Common myeloid progenitor, CD34-positive (primary cell): ENCODE data around the gene RPS29. TPM values are rescaled to one million over a fixed set of nuclear protein-coding genes. Genes with fewer than 3 reads are reported as not detected.

ENCODE experiments used
- CTCF ChIA-PET: fragments of 350-600 bp; sonication (Branson Sonifier 250); formaldehyde crosslinking; loops from one replicate; lab custom pipeline; 2021; ENCODE audit warnings: antibody characterized with exemption; lab: Charles Lee
- POLR2A ChIA-PET: fragments of 350-600 bp; sonication (Branson Sonifier 250); formaldehyde crosslinking; loops from one replicate; lab custom pipeline; 2021; ENCODE audit warnings: antibody characterized with exemption; lab: Charles Lee
- DNase-seq, 3 donors: peaks; one replicate each; pipeline versions ENCODE4 v3.0.0 to v3.0.0-alpha.2; 2013
- H3K27ac ChIP-seq, 2 experiments: 1 replicate in 1 of 2; 2 replicates in 1 of 2; pipeline ENCODE4 v1.7.0; 2013; ENCODE audit warnings: inconsistent platforms in 2 of 2, low read length in 2 of 2, mild to moderate bottlenecking in 2 of 2, low read depth in 1 of 2, moderate library complexity in 1 of 2; ENCODE audit not compliant: severe bottlenecking in 2 of 2, insufficient read depth in 1 of 2, poor library complexity in 1 of 2
- H3K27me3 ChIP-seq, 5 experiments: replicated peaks in 2 of 5; 1 replicate in 3 of 5; 2 replicates in 2 of 5; pipeline versions ENCODE4 v1.6.1 to v1.7.0; 2013; ENCODE audit warnings: low read length in 4 of 5, mild to moderate bottlenecking in 2 of 5, moderate library complexity in 2 of 5, inconsistent platforms in 1 of 5; ENCODE audit not compliant: insufficient read depth in 5 of 5, control insufficient read depth in 4 of 5
- H3K36me3 ChIP-seq, 4 experiments: 1 replicate in 2 of 4; 2 replicates in 2 of 4; pipeline versions ENCODE4 v1.6.1 to v1.7.0; 2013; ENCODE audit warnings: low read length in 3 of 4, control low read depth in 1 of 4, mild to moderate bottlenecking in 1 of 4; ENCODE audit not compliant: control insufficient read depth in 4 of 4, insufficient read depth in 4 of 4
- H3K4me1 ChIP-seq, 4 experiments: 1 replicate in 3 of 4; 2 replicates in 1 of 4; pipeline versions ENCODE4 v1.6.1 to v1.7.1; 2013; ENCODE audit warnings: low read length in 3 of 4, mild to moderate bottlenecking in 3 of 4, control low read depth in 1 of 4, inconsistent platforms in 1 of 4, moderate library complexity in 1 of 4; ENCODE audit not compliant: control insufficient read depth in 4 of 4, insufficient read depth in 4 of 4; ENCODE audit errors: control extremely low read depth in 1 of 4
- H3K4me3 ChIP-seq, 7 experiments: 1 replicate in 4 of 7; 2 replicates in 3 of 7; pipeline versions ENCODE4 v1.5.1 to v1.7.0; 2013; ENCODE audit warnings: mild to moderate bottlenecking in 7 of 7, low read length in 6 of 7, moderate library complexity in 6 of 7, inconsistent platforms in 2 of 7, low read depth in 2 of 7, control low read depth in 1 of 7; ENCODE audit not compliant: insufficient read depth in 4 of 7, control insufficient read depth in 1 of 7; ENCODE audit errors: extremely low read depth in 1 of 7
- H3K9me3 ChIP-seq, 5 experiments: 1 replicate in 4 of 5; 2 replicates in 1 of 5; pipeline versions ENCODE4 v1.6.1 to v1.7.1; 2013; ENCODE audit warnings: low read length in 4 of 5, mild to moderate bottlenecking in 2 of 5, inconsistent platforms in 1 of 5, low read depth in 1 of 5, moderate library complexity in 1 of 5; ENCODE audit not compliant: control insufficient read depth in 4 of 5, insufficient read depth in 2 of 5; ENCODE audit errors: control extremely low read depth in 1 of 5
- WGBS: methylation state at CpG from one replicate; pipeline ENCODE4 v1.1.5; 2013; ENCODE audit not compliant: insufficient coverage; 5-methylcytosine and 5-hydroxymethylcytosine counted together
- polyA plus RNA-seq: library from polyadenylated mRNA; unstranded; fragments of 120-200 nt; gene quantifications from one replicate; pipeline ENCODE4 v1.2.1, GENCODE V29; 2013

RPS29 gene
- polyA plus RNA-seq, result 9,481 TPM

- Histone ChIP-seq H3K27ac (peak within 1 kb of the TSS; percentile 96 to 98), H3K27me3 (no peaks in the 10 kb centered on the region), H3K4me1 (peaks cover 13 to 25% (median 16%) of the 10 kb centered on the region in 4 experiments), H3K4me3 (peak within 1 kb of the TSS; percentile 87 to 100 (median 98)), H3K36me3 (peaks cover 9 to 34% (median 21%) of the 10 kb centered on the region in 4 experiments), H3K9me3 (no peaks in the 10 kb centered on the region)
- POLR2A ChIA-PET, result interaction anchor here (0.7 to 2.9 kb wide), 6 partner anchors 9 to 182 kb away, joined by 3 to 25 read pairs (median 6); partner anchors contain the start of genes KLHDC2, LRR1, MGAT2 and RPL36AL
- WGBS, result 0% methylated on average over 35 of the region's 55 CpGs
- peak; percentile 99 to 100 (median 99) for DNase-seq
- CTCF ChIA-PET, result interaction anchor here (0.6 to 4.2 kb wide), 17 partner anchors 9 to 519 kb away, joined by 3 to 28 read pairs (median 4); partner anchors contain the start of genes LRR1, MGAT2 and RPL36AL
Observed at GRCh38 chr14:49585803-49586672, at the start of gene RPS29. Gene RPS29 (minus strand): TSS chr14:49586380. CDS start chr14:49586346, 34 bp downstream.

- Histone ChIP-seq H3K4me3 (peak within 1 kb of the TSS; percentile 53 to 98 (median 95)), H3K9me3 (no peaks in the 10 kb centered on the region), H3K27me3 (no peaks in the 10 kb centered on the region), H3K27ac (peak within 1 kb of the TSS; percentile 90 to 96), H3K4me1 (peaks cover 8 to 29% (median 24%) of the 10 kb centered on the region in 4 experiments), H3K36me3 (peaks cover 4 to 29% (median 14%) of the 10 kb centered on the region in 4 experiments)
- under 1% methylated on average over 76 of the region's 80 CpGs for WGBS
- ChIA-PET POLR2A (interaction anchor here (0.6 to 4.6 kb wide), 11 partner anchors 14 to 218 kb away, joined by 3 to 46 read pairs (median 5); partner anchors contain the start of genes KLHDC2, LRR1, MGAT2 and NEMF), CTCF (interaction anchor here (0.7 to 2.7 kb wide), 19 partner anchors 9 to 470 kb away, joined by 3 to 20 read pairs (median 5); partner anchors contain the start of genes KLHDC2, LRR1, MGAT2 and NEMF)
- DNase-seq, result peak; percentile 69 to 86 (median 82)
Observed at GRCh38 chr14:49634547-49635334, 48.6 kb upstream of the RPS29 start, which contains the start of gene DNAAF2. Gene DNAAF2 (minus strand): TSS chr14:49635244. CDS start chr14:49635149, 95 bp downstream.

DNA sequence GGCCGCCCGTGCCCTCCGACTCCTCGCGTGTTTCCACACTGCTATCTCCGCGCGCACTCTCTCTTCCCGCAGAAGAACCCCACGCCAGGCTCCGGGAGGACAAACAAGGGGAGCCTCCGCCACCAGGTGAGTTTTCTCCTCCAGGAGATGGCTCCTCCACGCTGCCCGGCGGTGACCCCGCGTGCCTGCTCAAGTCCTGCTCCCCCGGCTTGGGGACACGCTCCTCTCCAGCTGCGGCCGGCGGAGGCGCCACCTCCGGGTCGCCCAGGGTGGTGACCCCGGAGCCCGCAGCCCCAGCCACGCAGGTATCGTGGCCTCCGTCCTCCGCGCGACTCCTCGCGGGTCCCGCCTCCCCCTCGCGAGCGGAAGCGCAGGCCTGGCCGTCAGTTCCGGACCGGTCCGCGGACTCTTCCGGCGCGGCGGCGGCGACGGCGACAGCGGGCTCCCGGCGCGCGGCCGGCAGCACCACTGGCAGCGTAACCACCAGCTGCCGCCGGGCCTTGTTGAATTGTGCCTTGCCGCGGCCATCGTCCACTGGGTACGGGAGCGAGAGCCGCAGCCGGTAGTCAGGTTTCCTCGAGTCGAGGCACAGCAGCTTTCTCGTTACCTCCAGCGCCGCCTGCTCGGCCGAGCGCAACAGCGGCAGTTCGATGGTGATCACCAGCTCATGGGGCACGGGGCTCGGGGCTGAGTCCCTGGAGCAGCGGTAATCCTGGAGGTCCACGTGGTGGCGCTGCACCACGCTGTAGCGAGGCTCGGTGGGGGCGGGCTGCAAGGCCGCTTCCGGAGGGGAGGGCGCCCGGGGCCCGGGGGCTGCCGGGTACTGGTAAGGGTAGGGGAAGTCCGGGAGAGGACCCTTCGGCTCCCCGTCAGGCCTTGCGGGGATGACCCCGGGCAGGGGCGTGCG, 47.7 kb upstream of the RPS29 start:
- Histone ChIP-seq H3K27me3 (no peaks in the 10 kb centered on the region), H3K4me1 (peaks cover 8 to 29% (median 24%) of the 10 kb centered on the region in 4 experiments), H3K36me3 (peaks cover 4 to 21% (median 11%) of the 10 kb centered on the region in 4 experiments), H3K9me3 (no peaks in the 10 kb centered on the region), H3K27ac (peak overlapping the region; percentile 90 to 96), H3K4me3 (peak overlapping the region; percentile 53 to 98 (median 95))
- ChIA-PET CTCF (interaction anchor here (0.5 to 2.7 kb wide), 18 partner anchors 8 to 471 kb away, joined by 3 to 20 read pairs (median 5); partner anchors contain the start of genes KLHDC2, LRR1, MGAT2 and NEMF), POLR2A (interaction anchor here (0.6 to 4.6 kb wide), 11 partner anchors 9 to 219 kb away, joined by 3 to 46 read pairs (median 5); partner anchors contain the start of genes KLHDC2, LRR1, MGAT2 and NEMF)
- DNase-seq, result peak; percentile 96 to 98 (median 98)
- WGBS, result 0% methylated on average over 64 of the region's 101 CpGs

DNA sequence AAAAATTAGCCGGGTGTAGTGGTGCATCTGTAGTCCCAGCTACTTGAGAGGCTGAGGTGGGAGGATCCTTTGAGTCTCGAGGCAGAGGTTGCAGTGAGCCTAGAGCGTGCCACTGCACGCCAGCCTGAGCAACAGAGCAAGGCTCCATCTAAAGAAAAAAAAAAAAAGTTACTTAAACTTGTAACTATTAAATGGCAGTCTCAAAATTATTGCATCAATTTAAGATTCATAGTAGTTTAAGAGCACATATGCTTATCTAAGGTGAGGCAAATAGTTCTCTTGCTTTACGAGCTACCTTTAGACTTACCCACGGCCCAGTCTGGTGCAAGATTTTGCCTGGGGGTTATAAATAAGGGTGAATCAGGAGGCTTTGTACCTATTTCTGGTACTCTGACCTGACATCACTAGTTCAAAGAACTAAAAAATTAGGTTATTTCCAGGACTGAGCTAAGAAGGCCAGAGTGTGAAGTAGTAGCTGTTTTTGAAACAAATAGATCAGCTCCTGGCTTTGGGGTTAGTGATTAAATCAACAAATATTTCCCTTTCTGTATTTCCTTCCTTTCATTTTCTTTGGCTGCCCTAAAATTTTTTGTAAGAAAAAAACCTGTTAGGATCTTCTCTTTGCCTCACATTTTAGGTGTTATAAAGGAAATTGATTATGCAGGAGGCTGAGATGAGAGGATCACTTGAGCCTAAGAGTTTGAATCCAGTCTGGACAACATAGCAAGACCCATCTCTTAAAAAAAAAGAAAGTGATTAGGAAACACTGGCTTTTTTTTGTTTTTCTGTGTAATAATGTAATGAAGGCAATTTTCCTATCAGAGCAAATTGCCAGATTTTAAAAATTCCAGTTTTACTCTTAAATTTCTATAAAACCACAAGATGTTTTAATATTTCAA, 38.0 kb upstream of the RPS29 start:
- Histone ChIP-seq H3K4me3 (peak overlapping the region in 2 of 7 experiments; percentile 28 to 35), H3K27ac (no peak overlapping the region), H3K9me3 (no peaks in the 10 kb centered on the region), H3K36me3 (peaks cover 0 to 21% (median 6%) of the 10 kb centered on the region in 4 experiments), H3K27me3 (no peaks in the 10 kb centered on the region), H3K4me1 (peaks cover 17 to 39% (median 28%) of the 10 kb centered on the region in 4 experiments)
- 93% methylated on average over 2 of the region's 6 CpGs for WGBS
- ChIA-PET POLR2A (interaction anchor here (0.5 to 0.9 kb wide), 2 partner anchors 9 to 31 kb away, joined by 4 read pairs; no protein-coding TSS in a partner anchor), CTCF (interaction anchor here (0.6 to 4.5 kb wide), 6 partner anchors 10 to 162 kb away, joined by 3 to 28 read pairs (median 4); partner anchors contain the start of genes DNAAF2 and RPS29)
- DNase-seq, result no peak

- WGBS, result 100% methylated on average over 1 of the region's 3 CpGs
- no peak for DNase-seq
- Histone ChIP-seq H3K36me3 (peaks cover 0 to 28% (median 8%) of the 10 kb centered on the region in 4 experiments), H3K27me3 (no peaks in the 10 kb centered on the region), H3K4me1 (peaks cover 17 to 43% (median 33%) of the 10 kb centered on the region in 4 experiments), H3K9me3 (no peaks in the 10 kb centered on the region), H3K4me3 (peak overlapping the region in 3 of 7 experiments; percentile 28 to 93 (median 90)), H3K27ac (peak overlapping the region in 1 of 2 experiments; percentile 99)
- POLR2A ChIA-PET, result no interaction called here
- CTCF ChIA-PET, result interaction anchor here (2.0 to 4.5 kb wide), 2 partner anchors 11 to 37 kb away, joined by 10 to 28 read pairs; partner anchors contain the start of genes DNAAF2 and RPS29
Observed at GRCh38 chr14:49623387-49623786, 37.2 kb upstream of the RPS29 start.
